Forelimb muscle (tissue), 1 donor: ENCODE data around the gene CALHM3. TPM values are rescaled to one million over a fixed set of nuclear protein-coding genes. Genes with fewer than 3 reads are reported as not detected.

Experiments
- polyA plus RNA-seq: library from polyadenylated mRNA; unstranded; fragments of 120-200 nt; gene quantifications from one replicate; pipeline ENCODE4 v1.2.1, GENCODE V29; 2013; ENCODE audit not compliant: insufficient read length

CALHM3 gene
- polyA plus RNA-seq, 1 donor, result not detected

Other genes starting within 250 kb of the CALHM3 start
- not detected for gene RPEL1, start 233.4 kb downstream of the CALHM3 start, polyA plus RNA-seq
- 0.15 TPM for gene INA, start 202.1 kb downstream of the CALHM3 start, polyA plus RNA-seq
- gene PCGF6, start 128.1 kb downstream of the CALHM3 start, polyA plus RNA-seq, result 8.5 TPM
- 3.8 TPM for gene TAF5, start 111.3 kb downstream of the CALHM3 start, polyA plus RNA-seq
- 225 TPM for gene ATP5MK, start 82.8 kb downstream of the CALHM3 start, polyA plus RNA-seq
- gene PDCD11, start 82.6 kb downstream of the CALHM3 start, polyA plus RNA-seq, result 24.6 TPM
- gene CALHM2, start 26.9 kb downstream of the CALHM3 start, polyA plus RNA-seq, result 14.4 TPM
- 0.04 TPM for gene CALHM1, start 20.3 kb downstream of the CALHM3 start, polyA plus RNA-seq
- gene NEURL1, start 14.5 kb upstream of the CALHM3 start, polyA plus RNA-seq, result 40.5 TPM